ENCODE measurements around the gene NXPE3. TPM values are rescaled to one million over a fixed set of nuclear protein-coding genes. Genes with fewer than 3 reads are reported as not detected.

The NXPE3 gene
- total RNA-seq, 1 experiment from 2014 or later: 8.0 TPM

GRCh38 chr3:101828691-101829436, 49.9 kb downstream of the NXPE3 start:
- DNase-seq (ENCODE audit: low read depth): peak; percentile 66

- DNase-seq (ENCODE audit: low read depth): no peak
Observed at GRCh38 chr3:101829437-101829830, 50.4 kb downstream of the NXPE3 start.

GRCh38 chr3:101829874-101830273, 50.9 kb downstream of the NXPE3 start:
- no peak for DNase-seq (ENCODE audit: low read depth)

- DNase-seq (ENCODE audit: low read depth): no peak
Observed at GRCh38 chr3:101833446-101833974, 54.5 kb downstream of the NXPE3 start.

- DNase-seq (ENCODE audit: low read depth): no peak
Observed at GRCh38 chr3:101835676-101836075, 56.7 kb downstream of the NXPE3 start.

- no peak for DNase-seq (ENCODE audit: low read depth)
Observed at GRCh38 chr3:101836160-101836559, 57.1 kb downstream of the NXPE3 start.

GRCh38 chr3:101836652-101837598, 57.9 kb downstream of the NXPE3 start:
- peak; percentile 41 for DNase-seq (ENCODE audit: low read depth)

- DNase-seq (ENCODE audit: low read depth): no peak
Observed at GRCh38 chr3:101838691-101839090, 59.7 kb downstream of the NXPE3 start.

GRCh38 chr3:101840066-101840465, 61.1 kb downstream of the NXPE3 start:
- DNase-seq (ENCODE audit: low read depth): no peak

GRCh38 chr3:101842245-101842934, 63.4 kb downstream of the NXPE3 start:
- peak; percentile 58 for DNase-seq (ENCODE audit: low read depth)

- no peak for DNase-seq (ENCODE audit: low read depth)
Observed at GRCh38 chr3:101842935-101843330, 63.9 kb downstream of the NXPE3 start.

- no peak for DNase-seq (ENCODE audit: low read depth)
Observed at GRCh38 chr3:101845425-101845824, 66.4 kb downstream of the NXPE3 start.

- DNase-seq (ENCODE audit: low read depth): no peak
Observed at GRCh38 chr3:101846709-101847108, 67.7 kb downstream of the NXPE3 start.

- no peak for DNase-seq (ENCODE audit: low read depth)
Observed at GRCh38 chr3:101847328-101847727, 68.3 kb downstream of the NXPE3 start.

GRCh38 chr3:101848326-101848725, 69.3 kb downstream of the NXPE3 start:
- no peak for DNase-seq (ENCODE audit: low read depth)

- DNase-seq (ENCODE audit: low read depth): peak; percentile 97
Observed at GRCh38 chr3:101848754-101849713, 70.0 kb downstream of the NXPE3 start, which contains the start of gene NFKBIZ. TSS of gene NFKBIZ (plus strand) at chr3:101849514. CDS start at chr3:101849629, 115 bp downstream.

GRCh38 chr3:101849714-101850245, 70.8 kb downstream of the NXPE3 start:
- peak; percentile 55 for DNase-seq (ENCODE audit: low read depth)

- DNase-seq (ENCODE audit: low read depth): peak; percentile 53
Observed at GRCh38 chr3:101850246-101851051, 71.4 kb downstream of the NXPE3 start.

- no peak for DNase-seq (ENCODE audit: low read depth)
Observed at GRCh38 chr3:101851072-101851770, 72.2 kb downstream of the NXPE3 start.
